Fibroblast of mammary gland (primary cell): ENCODE results near the gene PRAME.
"Not testable (repeated sequence)": the region's sequence is repeated elsewhere in the genome, so short reads cannot be mapped to it uniquely, and the experiment has no call there.

ENCODE experiments used
- DNase-seq: peaks from one replicate; pipeline ENCODE4 v3.0.0-alpha.2; 2010; ENCODE audit warnings: low read depth
- H3K4me3 ChIP-seq: 2 replicates; pipeline ENCODE4 v1.5.1; 2011; ENCODE audit warnings: low read depth, mild to moderate bottlenecking, low read length, moderate library complexity; ENCODE audit not compliant: control insufficient read depth
- CTCF ChIP-seq: conservative IDR thresholded peaks from 2 replicates; pipeline ENCODE4 v1.5.1; 2011; ENCODE audit warnings: low read depth, low read length, inconsistent platforms; ENCODE audit not compliant: control insufficient read depth, insufficient read depth

PRAME gene

GRCh38 chr22:22558972-22559603 is at the start of gene PRAME:
Gene PRAME (minus strand): TSS chr22:22559265. CDS start chr22:22556832, 2,433 bp downstream.
- H3K4me3 ChIP-seq: no peak within 1 kb of the TSS
- TF ChIP-seq CTCF: peak; percentile 72
- DNase-seq: peak; percentile 55

- not testable (repeated sequence) for DNase-seq, H3K4me3 ChIP-seq
Observed at GRCh38 chr22:22608022-22608421, 49.0 kb upstream of the PRAME start.

- no peak overlapping the region for H3K4me3 ChIP-seq
- DNase-seq: no peak
- TF ChIP-seq CTCF: no peak
Observed at GRCh38 chr22:22605074-22605404, 46.0 kb upstream of the PRAME start.

- no peak for TF ChIP-seq CTCF
- DNase-seq: no peak
- H3K4me3 ChIP-seq: no peak overlapping the region
Observed at GRCh38 chr22:22604326-22605073, 45.4 kb upstream of the PRAME start.

- no peak for TF ChIP-seq CTCF
- no peak for DNase-seq
- no peak overlapping the region for H3K4me3 ChIP-seq
Observed at GRCh38 chr22:22603470-22603947, 44.4 kb upstream of the PRAME start.

- no peak for DNase-seq
- no peak for TF ChIP-seq CTCF
- no peak overlapping the region for H3K4me3 ChIP-seq
Observed at GRCh38 chr22:22600531-22601261, 41.6 kb upstream of the PRAME start.

- H3K4me3 ChIP-seq: no peak overlapping the region
- no peak for DNase-seq
- TF ChIP-seq CTCF: no peak
Observed at GRCh38 chr22:22599248-22599647, 40.2 kb upstream of the PRAME start.
